Esophagus muscularis mucosa (tissue), 4 donors: Measurements from ENCODE around the gene CACNA2D2. TPM values are rescaled to one million over a fixed set of nuclear protein-coding genes. Genes with fewer than 3 reads are reported as not detected.

Experiments used
- DNase-seq: peaks from one replicate; pipeline ENCODE4 v3.0.0-alpha.2; 2017; ENCODE audit errors: extremely low spot score
- H3K27ac ChIP-seq, 4 donors: fragments of 200-600 bp; sonication (generic); replicated peaks in 1 of 4; 1 replicate in 3 of 4; 2 replicates in 1 of 4; pipeline ENCODE4 v1.5.1; 2016 to 2019; ENCODE audit warnings: mild to moderate bottlenecking in 1 of 4
- H3K27me3 ChIP-seq, 4 donors: fragments of 200-600 bp; sonication (generic); one replicate each; pipeline versions ENCODE4 v1.5.1 to v1.6.0; 2016 to 2019
- H3K36me3 ChIP-seq, 4 donors: fragments of 200-600 bp; sonication (generic); one replicate each; pipeline ENCODE4 v1.5.1; 2016 to 2019
- H3K4me1 ChIP-seq, 4 donors: fragments of 200-600 bp; sonication (generic); one replicate each; pipeline ENCODE4 v1.5.1; 2016 to 2019
- H3K4me3 ChIP-seq, 4 donors: fragments of 200-600 bp; sonication (generic); 1 replicate in 2 of 4; 2 replicates in 2 of 4; pipeline ENCODE4 v1.5.1; 2016 to 2019; ENCODE audit warnings: mild to moderate bottlenecking in 4 of 4, moderate library complexity in 1 of 4
- H3K9me3 ChIP-seq, 4 donors: fragments of 200-600 bp; sonication (generic); 1 replicate in 3 of 4; 2 replicates in 1 of 4; pipeline ENCODE4 v1.5.1; 2016 to 2019
- EP300 ChIP-seq: sonication (generic); formaldehyde crosslinking; IDR thresholded peaks from one replicate; pipeline ENCODE4 v1.6.1; 2017; ENCODE audit warnings: antibody characterized with exemption
- POLR2A ChIP-seq: fragments of 450-650 bp; IDR thresholded peaks from one replicate; pipeline ENCODE4 v1.6.1; 2017; ENCODE audit warnings: antibody characterized with exemption, moderate library complexity, mild to moderate bottlenecking, low read depth
- POLR2AphosphoS5 ChIP-seq, 2 donors: sonication (generic); formaldehyde crosslinking; IDR thresholded peaks; one replicate each; pipeline ENCODE4 v1.6.1; 2017; ENCODE audit warnings: antibody characterized with exemption in 2 of 2
- WGBS: methylation state at CpG from one replicate; pipeline ENCODE4 v1.1.5; 2018; 5-methylcytosine and 5-hydroxymethylcytosine counted together
- intact Hi-C: fragments of 100-400 bp; cut with DNase I; formaldehyde crosslinking; loops from one replicate; pipeline ENCODE4 v1.15.1; 2023
- total RNA-seq, 4 donors: library from RNA; depleted of rRNA; stranded (reverse); fragments of >200 nt; gene quantifications; one replicate each; pipeline versions ENCODE4 v1.1.0 to v1.2.1, GENCODE V29; 2016
- TF ChIP-seq, protein P1 (sequence below), 3 experiments: fragments of 200-600 bp in 2 of 3; fragments of 450-650 bp in 1 of 3; sonication (generic) in 2 of 3; IDR thresholded peaks; one replicate each; pipeline ENCODE4 v1.5.1; 2017 to 2019; ENCODE audit warnings: antibody characterized with exemption in 3 of 3, mild to moderate bottlenecking in 2 of 3, moderate library complexity in 1 of 3

The CACNA2D2 gene
- total RNA-seq, 4 donors from 2014 or later = 0.84 to 2.8 (median 1.1) TPM

DNA sequence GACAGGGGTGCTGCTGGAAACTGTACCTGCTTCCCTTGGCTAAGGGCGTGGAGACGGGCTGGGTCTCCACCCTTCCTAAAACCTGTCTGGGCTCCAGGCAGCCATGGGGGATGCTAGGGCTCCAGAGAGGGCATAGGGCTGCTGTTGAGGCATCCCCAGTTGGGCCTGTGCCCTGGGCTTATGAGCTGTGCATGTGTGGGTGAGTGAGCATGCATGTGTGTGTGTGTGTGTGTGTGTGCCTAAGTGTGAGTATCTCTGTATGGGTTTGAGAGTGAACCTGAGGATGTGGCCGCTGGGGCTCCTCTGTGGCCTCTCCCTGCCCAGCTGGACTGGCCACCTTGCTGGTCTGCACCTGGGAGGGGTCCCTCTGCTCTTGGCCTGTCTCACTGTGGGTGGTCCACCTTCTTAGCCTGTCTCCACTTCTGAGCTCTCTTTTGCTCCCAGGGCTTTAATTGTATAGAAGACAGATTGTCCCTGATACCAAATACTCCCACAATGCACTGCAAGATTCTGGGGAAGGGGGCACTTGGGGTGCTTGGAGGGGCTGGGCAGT lies 132.2 kb downstream of the CACNA2D2 start:
- no peaks in the 10 kb centered on the region for H3K36me3 ChIP-seq
- H3K4me3 ChIP-seq = no peak overlapping the region
- no peak for DNase-seq
- no peaks in the 10 kb centered on the region for H3K27me3 ChIP-seq
- TF ChIP-seq POLR2A (no peak), POLR2AphosphoS5 (IDR thresholded peaks at IDR 0.05) (no peak), EP300 (no peak)
- TF ChIP-seq, protein P1, sequence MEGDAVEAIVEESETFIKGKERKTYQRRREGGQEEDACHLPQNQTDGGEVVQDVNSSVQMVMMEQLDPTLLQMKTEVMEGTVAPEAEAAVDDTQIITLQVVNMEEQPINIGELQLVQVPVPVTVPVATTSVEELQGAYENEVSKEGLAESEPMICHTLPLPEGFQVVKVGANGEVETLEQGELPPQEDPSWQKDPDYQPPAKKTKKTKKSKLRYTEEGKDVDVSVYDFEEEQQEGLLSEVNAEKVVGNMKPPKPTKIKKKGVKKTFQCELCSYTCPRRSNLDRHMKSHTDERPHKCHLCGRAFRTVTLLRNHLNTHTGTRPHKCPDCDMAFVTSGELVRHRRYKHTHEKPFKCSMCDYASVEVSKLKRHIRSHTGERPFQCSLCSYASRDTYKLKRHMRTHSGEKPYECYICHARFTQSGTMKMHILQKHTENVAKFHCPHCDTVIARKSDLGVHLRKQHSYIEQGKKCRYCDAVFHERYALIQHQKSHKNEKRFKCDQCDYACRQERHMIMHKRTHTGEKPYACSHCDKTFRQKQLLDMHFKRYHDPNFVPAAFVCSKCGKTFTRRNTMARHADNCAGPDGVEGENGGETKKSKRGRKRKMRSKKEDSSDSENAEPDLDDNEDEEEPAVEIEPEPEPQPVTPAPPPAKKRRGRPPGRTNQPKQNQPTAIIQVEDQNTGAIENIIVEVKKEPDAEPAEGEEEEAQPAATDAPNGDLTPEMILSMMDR (IDR thresholded peaks at IDR 0.05) = no peak
- intact Hi-C loops = no loop called here
- H3K27ac ChIP-seq = no peak overlapping the region
- 80% methylated on average over 3 of the region's 3 CpGs for WGBS
- H3K9me3 ChIP-seq = no peaks in the 10 kb centered on the region
- no peaks in the 10 kb centered on the region for H3K4me1 ChIP-seq

DNA sequence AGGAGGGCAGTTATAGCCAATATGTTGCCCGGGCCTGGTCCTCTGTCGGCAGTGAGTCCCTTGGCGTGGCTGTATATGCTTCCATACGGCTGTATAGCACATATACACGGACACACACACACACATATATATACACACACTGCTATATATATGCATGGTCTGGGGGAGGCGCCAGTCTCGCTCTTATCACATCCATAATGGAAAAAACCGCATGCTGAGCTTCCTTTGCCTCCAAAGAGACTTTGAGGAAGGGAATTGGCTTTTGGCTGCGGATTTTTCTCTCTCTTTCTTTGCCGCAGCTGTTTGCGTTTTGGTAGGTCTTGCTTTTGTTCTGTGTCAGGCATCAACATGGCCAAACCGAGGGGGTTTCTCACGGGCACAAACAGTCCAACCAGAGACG lies 132.8 kb downstream of the CACNA2D2 start:
- no peaks in the 10 kb centered on the region for H3K36me3 ChIP-seq
- WGBS = 62% methylated on average over 12 of the region's 14 CpGs
- H3K27ac ChIP-seq = no peak overlapping the region
- TF ChIP-seq EP300 = no peak
- no peak for TF ChIP-seq POLR2A
- TF ChIP-seq, protein P1 (IDR thresholded peaks at IDR 0.05) = no peak
- TF ChIP-seq POLR2AphosphoS5 (IDR thresholded peaks at IDR 0.05) = no peak
- H3K4me3 ChIP-seq = no peak overlapping the region
- no peaks in the 10 kb centered on the region for H3K27me3 ChIP-seq
- H3K9me3 ChIP-seq = no peaks in the 10 kb centered on the region
- intact Hi-C loops = no loop called here
- H3K4me1 ChIP-seq = peaks cover 1 to 4% (median 4%) of the 10 kb centered on the region in 4 donors
- no peak for DNase-seq

DNA sequence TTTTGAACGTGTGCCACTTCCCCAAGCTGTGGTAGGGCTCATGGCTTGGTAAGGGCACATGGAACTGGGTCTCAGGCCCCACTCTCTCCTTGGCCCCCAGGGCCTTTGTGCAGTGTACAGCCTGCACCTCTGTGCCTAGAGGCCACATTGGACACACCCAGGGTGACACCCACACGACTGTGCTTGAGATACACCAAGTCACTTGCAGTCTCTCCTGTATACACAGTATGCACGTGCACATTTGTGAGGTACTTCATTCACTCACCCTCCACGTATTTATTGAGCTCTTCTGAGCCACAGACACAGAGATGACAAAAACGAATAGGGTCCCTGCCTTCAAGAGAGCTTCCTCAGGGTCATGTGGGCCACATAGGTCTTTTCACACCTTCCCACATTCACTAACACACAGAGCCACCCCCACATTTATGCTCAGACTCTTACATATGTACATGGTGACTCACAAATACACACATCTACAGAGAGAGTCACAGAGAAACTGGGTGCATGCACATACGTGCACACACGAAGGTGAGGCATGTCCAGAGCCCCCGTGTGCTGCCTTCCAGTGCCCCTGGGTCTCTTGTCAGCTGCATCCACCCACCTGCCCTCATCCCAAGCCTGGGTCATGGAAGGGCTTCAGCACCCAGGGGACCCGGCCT lies 134.3 kb downstream of the CACNA2D2 start:
- Histone ChIP-seq H3K4me3 (no peak overlapping the region), H3K9me3 (no peaks in the 10 kb centered on the region), H3K36me3 (no peaks in the 10 kb centered on the region), H3K4me1 (peaks cover 14 to 19% (median 18%) of the 10 kb centered on the region in 4 donors), H3K27me3 (no peaks in the 10 kb centered on the region), H3K27ac (no peak overlapping the region)
- 75% methylated on average over 9 of the region's 9 CpGs for WGBS
- no peak for DNase-seq
- no peak for TF ChIP-seq POLR2A
- TF ChIP-seq, protein P1 (IDR thresholded peaks at IDR 0.05) = no peak
- no peak for TF ChIP-seq EP300
- TF ChIP-seq POLR2AphosphoS5 (IDR thresholded peaks at IDR 0.05) = no peak
- intact Hi-C loops = no loop called here

DNA sequence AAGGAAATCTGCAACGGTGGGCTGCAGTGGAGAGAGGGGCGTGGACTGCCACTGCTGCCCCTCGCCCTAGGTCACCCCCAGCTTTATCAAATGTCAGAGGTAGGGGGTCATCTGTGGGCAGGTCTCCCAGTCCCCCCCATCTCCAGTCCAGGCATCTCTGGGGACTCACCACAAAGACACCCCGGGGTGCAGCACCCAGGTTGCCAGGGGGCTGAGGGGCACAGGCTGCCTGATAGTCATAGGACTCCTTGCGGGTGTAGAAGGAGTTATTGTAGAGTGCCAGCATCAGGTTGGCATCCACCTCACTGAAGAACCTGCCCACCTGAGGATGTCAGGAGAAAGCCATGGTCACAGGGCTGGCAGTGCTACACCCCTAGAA lies 137.6 kb downstream of the CACNA2D2 start:
- H3K4me1 ChIP-seq = peaks cover 14 to 23% (median 21%) of the 10 kb centered on the region in 4 donors
- H3K36me3 ChIP-seq = no peaks in the 10 kb centered on the region
- peak overlapping the region; percentile 56 to 79 (median 72) for H3K27ac ChIP-seq
- DNase-seq = no peak
- H3K9me3 ChIP-seq = no peaks in the 10 kb centered on the region
- 90% methylated on average over 5 of the region's 5 CpGs for WGBS
- intact Hi-C loops = no loop called here
- no peaks in the 10 kb centered on the region for H3K27me3 ChIP-seq
- peak overlapping the region; percentile 58 to 84 (median 64) for H3K4me3 ChIP-seq
- TF ChIP-seq POLR2A (no peak), EP300 (no peak), POLR2AphosphoS5 (IDR thresholded peaks at IDR 0.05) (no peak)
- TF ChIP-seq, protein P1 (IDR thresholded peaks at IDR 0.05) = no peak
